ENCODE measurements around the gene TGM5.
"Not testable (repeated sequence)": the region's sequence is repeated elsewhere in the genome, so short reads cannot be mapped to it uniquely, and the experiment has no call there.

The TGM5 gene

GRCh38 chr15:43275740-43276562 is 9.2 kb upstream of the TGM5 start:
- DNase-seq (ENCODE audit: low read depth) = no peak

GRCh38 chr15:43274136-43274535 is 7.4 kb upstream of the TGM5 start:
- no peak for DNase-seq (ENCODE audit: low read depth)

GRCh38 chr15:43273243-43273642 is 6.5 kb upstream of the TGM5 start:
- no peak for DNase-seq (ENCODE audit: low read depth)

- DNase-seq (ENCODE audit: low read depth) = not testable (repeated sequence)
Measured at GRCh38 chr15:43271908-43272307, 5.2 kb upstream of the TGM5 start.

- DNase-seq (ENCODE audit: low read depth) = no peak
Measured at GRCh38 chr15:43270676-43271306, 4.1 kb upstream of the TGM5 start.

- no peak for DNase-seq (ENCODE audit: low read depth)
Measured at GRCh38 chr15:43270113-43270665, 3.5 kb upstream of the TGM5 start.

GRCh38 chr15:43268111-43269105 is 1.7 kb upstream of the TGM5 start:
- no peak for DNase-seq (ENCODE audit: low read depth)

GRCh38 chr15:43267439-43267838 is 711 bp upstream of the TGM5 start:
- no peak for DNase-seq (ENCODE audit: low read depth)

- DNase-seq (ENCODE audit: low read depth) = no peak
Measured at GRCh38 chr15:43266386-43266785, 342 bp downstream of the TGM5 start.

GRCh38 chr15:43260011-43260615 is 6.6 kb downstream of the TGM5 start:
- DNase-seq (ENCODE audit: low read depth) = no peak

GRCh38 chr15:43258781-43259180 is 7.9 kb downstream of the TGM5 start:
- no peak for DNase-seq (ENCODE audit: low read depth)

- no peak for DNase-seq (ENCODE audit: low read depth)
Measured at GRCh38 chr15:43256341-43256740, 10.4 kb downstream of the TGM5 start.

GRCh38 chr15:43255376-43255775 is 11.4 kb downstream of the TGM5 start:
- DNase-seq (ENCODE audit: low read depth) = no peak

GRCh38 chr15:43253431-43254403 is 13.0 kb downstream of the TGM5 start:
- peak; percentile 57 for DNase-seq (ENCODE audit: low read depth)

GRCh38 chr15:43251871-43252250 is 14.9 kb downstream of the TGM5 start:
- no peak for DNase-seq (ENCODE audit: low read depth)

GRCh38 chr15:43251185-43251870 is 15.4 kb downstream of the TGM5 start:
- DNase-seq (ENCODE audit: low read depth) = no peak

GRCh38 chr15:43250785-43251184 is 15.9 kb downstream of the TGM5 start:
- no peak for DNase-seq (ENCODE audit: low read depth)

- DNase-seq (ENCODE audit: low read depth) = peak; percentile 77
Measured at GRCh38 chr15:43249699-43250203, 17.0 kb downstream of the TGM5 start.

- DNase-seq (ENCODE audit: low read depth) = no peak
Measured at GRCh38 chr15:43249236-43249635, 17.5 kb downstream of the TGM5 start.
